ENCODE data around the gene NPEPPS. TPM values are rescaled to one million over a fixed set of nuclear protein-coding genes. Genes with fewer than 3 reads are reported as not detected.
"Not testable (repeated sequence)": the region's sequence is repeated elsewhere in the genome, so short reads cannot be mapped to it uniquely, and the experiment has no call there.

Gene NPEPPS
- polyA plus RNA-seq, 1 donor (not counting 4 experiments of a cell fraction or from before 2014, with no cell fraction given): 122 TPM

- H4K20me1 ChIP-seq (ENCODE audit: control insufficient read depth, extremely low read depth, insufficient read depth, low read length); FAIRE-seq; H3K9ac ChIP-seq (ENCODE audit: control insufficient read depth, extremely low read depth, insufficient read depth, low read length); H3K9me1 ChIP-seq (ENCODE audit: control insufficient read depth, extremely low read depth, insufficient read depth, low read length); H3K27ac ChIP-seq (ENCODE audit: control insufficient read depth, insufficient read depth, low read length); DNase-seq (ENCODE audit: low read depth, low spot score); dilution Hi-C loops (cut with MboI; ENCODE audit: extremely low pct_ligation_motif_present, low sequenced_read_pairs); H3K4me2 ChIP-seq (ENCODE audit: control insufficient read depth, extremely low read depth, insufficient read depth, low read depth, low read length); H3K9me3 ChIP-seq (ENCODE audit: control insufficient read depth, low read depth, low read length); H3K4me3 ChIP-seq (ENCODE audit: control insufficient read depth in 2 of 3, extremely low read depth in 1 of 3, insufficient read depth in 2 of 3, low read depth in 1 of 3, low read length in 3 of 3); H3K27me3 ChIP-seq (ENCODE audit: control insufficient read depth, extremely low read depth, insufficient read depth, low read length); H3K36me3 ChIP-seq (ENCODE audit: control insufficient read depth in 2 of 2, extremely low read depth in 1 of 2, insufficient read depth in 2 of 2, low read length in 2 of 2); H2AFZ ChIP-seq (ENCODE audit: control insufficient read depth, low read length); H3K4me1 ChIP-seq (ENCODE audit: control insufficient read depth, extremely low read depth, insufficient read depth, low read length): not testable (repeated sequence)
- H3K79me2 ChIP-seq (ENCODE audit: control insufficient read depth, insufficient read depth, low read length): peaks cover 18% of the 10 kb centered on the region
Observed at GRCh38 chr17:47567261-47567660, 36.4 kb downstream of the NPEPPS start.

GRCh38 chr17:47572561-47572960, 41.7 kb downstream of the NPEPPS start:
- H3K36me3 ChIP-seq (ENCODE audit: control insufficient read depth in 2 of 2, extremely low read depth in 1 of 2, insufficient read depth in 2 of 2, low read length in 2 of 2); FAIRE-seq; H3K4me2 ChIP-seq (ENCODE audit: control insufficient read depth, extremely low read depth, insufficient read depth, low read depth, low read length); H3K27ac ChIP-seq (ENCODE audit: control insufficient read depth, insufficient read depth, low read length); DNase-seq (ENCODE audit: low read depth, low spot score); H3K4me1 ChIP-seq (ENCODE audit: control insufficient read depth, extremely low read depth, insufficient read depth, low read length); H4K20me1 ChIP-seq (ENCODE audit: control insufficient read depth, extremely low read depth, insufficient read depth, low read length); H2AFZ ChIP-seq (ENCODE audit: control insufficient read depth, low read length); H3K4me3 ChIP-seq (ENCODE audit: control insufficient read depth in 2 of 3, extremely low read depth in 1 of 3, insufficient read depth in 2 of 3, low read depth in 1 of 3, low read length in 3 of 3); H3K9me3 ChIP-seq (ENCODE audit: control insufficient read depth, low read depth, low read length); H3K9me1 ChIP-seq (ENCODE audit: control insufficient read depth, extremely low read depth, insufficient read depth, low read length); dilution Hi-C loops (cut with MboI; ENCODE audit: extremely low pct_ligation_motif_present, low sequenced_read_pairs); H3K27me3 ChIP-seq (ENCODE audit: control insufficient read depth, extremely low read depth, insufficient read depth, low read length); H3K9ac ChIP-seq (ENCODE audit: control insufficient read depth, extremely low read depth, insufficient read depth, low read length): not testable (repeated sequence)
- peaks cover 15% of the 10 kb centered on the region for H3K79me2 ChIP-seq (ENCODE audit: control insufficient read depth, insufficient read depth, low read length)

- FAIRE-seq: peak; percentile 44
- H3K9me3 ChIP-seq (ENCODE audit: control insufficient read depth, low read depth, low read length); H3K4me1 ChIP-seq (ENCODE audit: control insufficient read depth, extremely low read depth, insufficient read depth, low read length); H3K9ac ChIP-seq (ENCODE audit: control insufficient read depth, extremely low read depth, insufficient read depth, low read length); H3K27me3 ChIP-seq (ENCODE audit: control insufficient read depth, extremely low read depth, insufficient read depth, low read length); H2AFZ ChIP-seq (ENCODE audit: control insufficient read depth, low read length); DNase-seq (ENCODE audit: low read depth, low spot score); H3K4me3 ChIP-seq (ENCODE audit: control insufficient read depth in 2 of 3, extremely low read depth in 1 of 3, insufficient read depth in 2 of 3, low read depth in 1 of 3, low read length in 3 of 3); H3K36me3 ChIP-seq (ENCODE audit: control insufficient read depth in 2 of 2, extremely low read depth in 1 of 2, insufficient read depth in 2 of 2, low read length in 2 of 2); H4K20me1 ChIP-seq (ENCODE audit: control insufficient read depth, extremely low read depth, insufficient read depth, low read length); H3K79me2 ChIP-seq (ENCODE audit: control insufficient read depth, insufficient read depth, low read length); H3K27ac ChIP-seq (ENCODE audit: control insufficient read depth, insufficient read depth, low read length); H3K9me1 ChIP-seq (ENCODE audit: control insufficient read depth, extremely low read depth, insufficient read depth, low read length); H3K4me2 ChIP-seq (ENCODE audit: control insufficient read depth, extremely low read depth, insufficient read depth, low read depth, low read length); dilution Hi-C loops (cut with MboI; ENCODE audit: extremely low pct_ligation_motif_present, low sequenced_read_pairs): not testable (repeated sequence)
Observed at GRCh38 chr17:47582416-47582815, 51.5 kb downstream of the NPEPPS start.

- H3K9me1 ChIP-seq (ENCODE audit: control insufficient read depth, extremely low read depth, insufficient read depth, low read length); H3K4me3 ChIP-seq (ENCODE audit: control insufficient read depth in 2 of 3, extremely low read depth in 1 of 3, insufficient read depth in 2 of 3, low read depth in 1 of 3, low read length in 3 of 3); H3K4me2 ChIP-seq (ENCODE audit: control insufficient read depth, extremely low read depth, insufficient read depth, low read depth, low read length); H3K27ac ChIP-seq (ENCODE audit: control insufficient read depth, insufficient read depth, low read length); DNase-seq (ENCODE audit: low read depth, low spot score); H3K9me3 ChIP-seq (ENCODE audit: control insufficient read depth, low read depth, low read length); H3K36me3 ChIP-seq (ENCODE audit: control insufficient read depth in 2 of 2, extremely low read depth in 1 of 2, insufficient read depth in 2 of 2, low read length in 2 of 2); H3K4me1 ChIP-seq (ENCODE audit: control insufficient read depth, extremely low read depth, insufficient read depth, low read length); H3K9ac ChIP-seq (ENCODE audit: control insufficient read depth, extremely low read depth, insufficient read depth, low read length); H3K27me3 ChIP-seq (ENCODE audit: control insufficient read depth, extremely low read depth, insufficient read depth, low read length); H2AFZ ChIP-seq (ENCODE audit: control insufficient read depth, low read length); H4K20me1 ChIP-seq (ENCODE audit: control insufficient read depth, extremely low read depth, insufficient read depth, low read length); H3K79me2 ChIP-seq (ENCODE audit: control insufficient read depth, insufficient read depth, low read length); dilution Hi-C loops (cut with MboI; ENCODE audit: extremely low pct_ligation_motif_present, low sequenced_read_pairs): not testable (repeated sequence)
- peak; percentile 97 for FAIRE-seq
Observed at GRCh38 chr17:47586378-47587055, 55.6 kb downstream of the NPEPPS start.

- FAIRE-seq; H4K20me1 ChIP-seq (ENCODE audit: control insufficient read depth, extremely low read depth, insufficient read depth, low read length); H3K9me1 ChIP-seq (ENCODE audit: control insufficient read depth, extremely low read depth, insufficient read depth, low read length); H3K79me2 ChIP-seq (ENCODE audit: control insufficient read depth, insufficient read depth, low read length); H3K27ac ChIP-seq (ENCODE audit: control insufficient read depth, insufficient read depth, low read length); H3K4me2 ChIP-seq (ENCODE audit: control insufficient read depth, extremely low read depth, insufficient read depth, low read depth, low read length); dilution Hi-C loops (cut with MboI; ENCODE audit: extremely low pct_ligation_motif_present, low sequenced_read_pairs); H3K4me1 ChIP-seq (ENCODE audit: control insufficient read depth, extremely low read depth, insufficient read depth, low read length); H2AFZ ChIP-seq (ENCODE audit: control insufficient read depth, low read length); H3K4me3 ChIP-seq (ENCODE audit: control insufficient read depth in 2 of 3, extremely low read depth in 1 of 3, insufficient read depth in 2 of 3, low read depth in 1 of 3, low read length in 3 of 3); H3K9ac ChIP-seq (ENCODE audit: control insufficient read depth, extremely low read depth, insufficient read depth, low read length); H3K9me3 ChIP-seq (ENCODE audit: control insufficient read depth, low read depth, low read length); H3K27me3 ChIP-seq (ENCODE audit: control insufficient read depth, extremely low read depth, insufficient read depth, low read length); DNase-seq (ENCODE audit: low read depth, low spot score): not testable (repeated sequence)
- peaks cover 0 to 10% of the 10 kb centered on the region in 2 experiments for H3K36me3 ChIP-seq (ENCODE audit: control insufficient read depth in 2 of 2, extremely low read depth in 1 of 2, insufficient read depth in 2 of 2, low read length in 2 of 2)
Observed at GRCh38 chr17:47593522-47593921, 62.6 kb downstream of the NPEPPS start.

Measured in keratinocyte (primary cell).